Breast epithelium (tissue), 3 donors: ENCODE data around the gene GALNT5.

Experiments
- POLR2AphosphoS5 ChIP-seq, 3 donors: sonication (generic); formaldehyde crosslinking; IDR thresholded peaks; one replicate each; pipeline ENCODE4 v1.6.1; 2017; ENCODE audit warnings: antibody characterized with exemption in 3 of 3
- TF ChIP-seq, protein P1 (sequence below), 3 donors: fragments of 450-650 bp; IDR thresholded peaks; one replicate each; pipeline ENCODE4 v1.5.1; 2016 to 2017; ENCODE audit warnings: antibody characterized with exemption in 3 of 3, mild to moderate bottlenecking in 3 of 3, moderate library complexity in 3 of 3

DNA sequence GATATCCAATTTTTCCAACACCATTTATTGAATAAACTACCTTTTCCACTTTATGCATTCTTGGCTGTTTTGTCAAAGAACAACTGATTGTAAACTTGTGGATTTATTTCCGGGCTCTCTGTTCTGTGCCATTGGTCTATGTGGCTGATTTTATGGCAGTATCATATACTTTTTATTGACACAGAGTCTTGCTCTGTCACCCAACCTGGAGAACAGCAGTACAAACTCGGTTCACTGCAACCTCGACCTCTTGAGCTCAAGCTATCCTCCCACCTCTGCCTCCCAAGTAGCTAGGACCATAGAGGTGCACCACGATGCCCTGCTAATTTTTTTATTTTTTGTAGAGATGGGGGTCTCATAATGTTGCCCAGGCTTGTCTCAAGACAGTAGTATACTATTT is 6.7 kb upstream of the GALNT5 start:
- TF ChIP-seq, protein P1, sequence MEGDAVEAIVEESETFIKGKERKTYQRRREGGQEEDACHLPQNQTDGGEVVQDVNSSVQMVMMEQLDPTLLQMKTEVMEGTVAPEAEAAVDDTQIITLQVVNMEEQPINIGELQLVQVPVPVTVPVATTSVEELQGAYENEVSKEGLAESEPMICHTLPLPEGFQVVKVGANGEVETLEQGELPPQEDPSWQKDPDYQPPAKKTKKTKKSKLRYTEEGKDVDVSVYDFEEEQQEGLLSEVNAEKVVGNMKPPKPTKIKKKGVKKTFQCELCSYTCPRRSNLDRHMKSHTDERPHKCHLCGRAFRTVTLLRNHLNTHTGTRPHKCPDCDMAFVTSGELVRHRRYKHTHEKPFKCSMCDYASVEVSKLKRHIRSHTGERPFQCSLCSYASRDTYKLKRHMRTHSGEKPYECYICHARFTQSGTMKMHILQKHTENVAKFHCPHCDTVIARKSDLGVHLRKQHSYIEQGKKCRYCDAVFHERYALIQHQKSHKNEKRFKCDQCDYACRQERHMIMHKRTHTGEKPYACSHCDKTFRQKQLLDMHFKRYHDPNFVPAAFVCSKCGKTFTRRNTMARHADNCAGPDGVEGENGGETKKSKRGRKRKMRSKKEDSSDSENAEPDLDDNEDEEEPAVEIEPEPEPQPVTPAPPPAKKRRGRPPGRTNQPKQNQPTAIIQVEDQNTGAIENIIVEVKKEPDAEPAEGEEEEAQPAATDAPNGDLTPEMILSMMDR (IDR thresholded peaks at IDR 0.05) = no peak
- no peak for TF ChIP-seq POLR2AphosphoS5 (IDR thresholded peaks at IDR 0.05)
